COLO668 (cell line): ENCODE results near the gene CGB3.

Source experiments
- DNase-seq: peaks from one replicate; lab custom pipeline; 2025; ENCODE audit not compliant: unreplicated experiment; lab: John Stamatoyannopoulos, UW

CGB3 gene

GRCh38 chr19:48989701-48990291 is 34.3 kb downstream of the CGB3 start:
- DNase-seq, result no peak

GRCh38 chr19:48988860-48989259 is 35.3 kb downstream of the CGB3 start:
- DNase-seq, result no peak

- DNase-seq, result no peak
Measured at GRCh38 chr19:48988286-48988685, 35.8 kb downstream of the CGB3 start.

GRCh38 chr19:48987323-48987722 is 36.8 kb downstream of the CGB3 start:
- DNase-seq, result no peak

- DNase-seq, result no peak
Measured at GRCh38 chr19:48986211-48986610, 37.9 kb downstream of the CGB3 start.

GRCh38 chr19:48985711-48986110 is 38.4 kb downstream of the CGB3 start:
- DNase-seq, result no peak

GRCh38 chr19:48982280-48982679 is 41.9 kb downstream of the CGB3 start:
- no peak for DNase-seq

GRCh38 chr19:48977061-48977460 is 47.1 kb downstream of the CGB3 start:
- no peak for DNase-seq

GRCh38 chr19:48975947-48976847 is 47.9 kb downstream of the CGB3 start:
- DNase-seq, result peak; percentile 28
